MCF 10A (cell line): ENCODE results near the gene DDR1. TPM values are rescaled to one million over a fixed set of nuclear protein-coding genes. Genes with fewer than 3 reads are reported as not detected.

Experiments
- BruUV-seq: library from RNA; stranded (reverse); fragments of 400-500 nt; replicated peaks from 2 replicates; lab custom pipeline; 2021; lab: Mats Ljungman, UMichigan
- CTCF ChIA-PET: fragments of 300-600 bp; sonication (Branson Sonifier 250); formaldehyde crosslinking; extraction: SDS; loops from one replicate; lab custom pipeline; 2021; ENCODE audit warnings: antibody characterized with exemption, inconsistent platforms; lab: Yijun Ruan, JAX
- POLR2A ChIA-PET: fragments of 300-600, 350-650 bp; sonication (Branson Sonifier 250); formaldehyde crosslinking; extraction: SDS; loops from one replicate; lab custom pipeline; 2020; ENCODE audit warnings: antibody characterized with exemption, inconsistent platforms; lab: Yijun Ruan, JAX
- DNase-seq: peaks from one replicate; pipeline ENCODE4 v3.0.0-alpha.2; 2018; ENCODE audit not compliant: unreplicated experiment
- H3K27ac Mint-ChIP-seq: one replicate; pipeline ENCODE4 v1.8.0; 2022; ENCODE audit warnings: mild to moderate bottlenecking, low read depth, mixed read lengths; ENCODE audit not compliant: unreplicated experiment
- H3K27me3 Mint-ChIP-seq: one replicate; pipeline ENCODE4 v1.8.0; 2022; ENCODE audit warnings: mixed read lengths; ENCODE audit not compliant: insufficient read depth, unreplicated experiment
- H3K36me3 Mint-ChIP-seq: one replicate; pipeline ENCODE4 v1.8.0; 2022; ENCODE audit warnings: mild to moderate bottlenecking, moderate library complexity, mixed read lengths; ENCODE audit not compliant: insufficient read depth, unreplicated experiment
- H3K4me1 Mint-ChIP-seq: one replicate; pipeline ENCODE4 v1.8.0; 2022; ENCODE audit warnings: mixed read lengths; ENCODE audit not compliant: insufficient read depth, unreplicated experiment
- H3K4me3 Mint-ChIP-seq: one replicate; pipeline ENCODE4 v1.8.0; 2022; ENCODE audit warnings: mild to moderate bottlenecking, moderate library complexity, mixed read lengths; ENCODE audit not compliant: unreplicated experiment
- H3K9me3 Mint-ChIP-seq: one replicate; pipeline ENCODE4 v1.8.0; 2022; ENCODE audit warnings: mixed read lengths; ENCODE audit not compliant: unreplicated experiment
- CTCF ChIP-seq: fragments of 200-600 bp; IDR thresholded peaks from one replicate; pipeline ENCODE4 v1.8.0; 2022; ENCODE audit warnings: antibody characterized with exemption, mild to moderate bottlenecking; ENCODE audit not compliant: unreplicated experiment
- intact Hi-C: fragments of 100-400 bp; cut with micrococcal nuclease; formaldehyde crosslinking; loops from 2 replicates; pipeline ENCODE4 v1.14.1; 2022
- total RNA-seq: library from RNA; stranded (reverse); gene quantifications from 2 replicates; pipeline ENCODE4 v1.2.3, GENCODE V29; 2022

The DDR1 gene
- total RNA-seq, 1 experiment from 2014 or later, result 66.0 TPM

DNA sequence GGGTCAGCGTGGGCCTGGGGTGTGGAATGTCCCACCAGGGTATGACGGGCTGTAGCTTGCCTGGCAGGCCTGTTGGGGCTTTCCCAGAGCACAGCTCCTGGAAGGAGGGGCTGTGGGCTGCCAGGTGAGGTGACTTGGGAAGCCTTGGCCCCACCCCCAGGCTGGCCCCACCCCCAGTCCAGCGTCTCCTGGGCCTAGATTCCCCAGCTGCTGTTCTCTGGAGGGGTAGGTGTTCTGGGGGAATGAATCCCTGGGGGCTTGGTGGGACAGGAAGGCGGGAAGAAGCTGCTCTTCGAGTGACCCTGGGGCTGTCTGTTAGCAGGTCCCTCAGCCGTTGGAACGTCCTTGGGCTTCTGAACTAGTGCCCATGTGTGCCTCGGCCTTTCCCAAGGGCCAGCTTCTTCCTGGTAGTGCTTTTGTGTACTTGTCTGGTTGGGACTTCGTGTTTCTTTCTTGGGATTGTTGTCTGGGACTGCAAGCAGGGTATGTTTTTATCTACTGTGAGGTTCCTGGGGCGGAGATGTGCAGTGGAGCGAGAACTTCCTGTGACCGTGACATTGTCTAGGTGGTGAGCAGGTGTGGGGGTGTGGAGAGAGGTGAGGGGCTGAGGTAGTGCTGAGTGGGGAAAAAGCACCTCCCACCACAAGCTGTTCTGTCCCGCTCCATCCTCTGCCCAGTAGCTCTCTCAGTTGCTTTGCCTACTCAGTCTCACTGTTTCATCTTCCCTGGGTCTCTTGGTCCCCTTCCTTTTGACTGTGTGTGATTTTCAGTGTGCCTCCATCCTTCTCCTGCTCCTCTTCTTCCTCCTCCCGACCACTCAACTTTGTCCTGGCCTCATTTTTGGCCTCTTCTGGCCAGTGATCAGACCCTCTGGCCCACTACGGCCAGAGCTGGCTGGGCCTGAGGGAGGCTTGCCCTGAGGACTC, 1.3 kb upstream of the DDR1 start:
- peak overlapping the region; percentile 83 for H3K4me3 Mint-ChIP-seq
- intact Hi-C loops, result no loop called here
- peaks cover 7% of the 10 kb centered on the region for H3K36me3 Mint-ChIP-seq
- ChIA-PET CTCF (interaction anchor here (0.5 to 6.3 kb wide), 17 partner anchors 25 to 232 kb away, joined by 3 to 54 read pairs (median 6); partner anchors contain the start of genes GTF2H4, IER3 and VARS2), POLR2A (interaction anchor here (0.5 to 7.2 kb wide), 43 partner anchors 13 to 770 kb away, joined by 3 to 100 read pairs (median 5); partner anchors contain the start of genes DHX16, GTF2H4, IER3 and MDC1)
- H3K9me3 Mint-ChIP-seq, result no peaks in the 10 kb centered on the region
- no TSS peak for BruUV-seq
- no peak for TF ChIP-seq CTCF
- H3K27me3 Mint-ChIP-seq, result no peaks in the 10 kb centered on the region
- peak overlapping the region; percentile 86 for H3K27ac Mint-ChIP-seq
- DNase-seq, result peak; percentile 80
- H3K4me1 Mint-ChIP-seq, result peaks cover 42% of the 10 kb centered on the region

- ChIA-PET POLR2A (interaction anchor here (0.6 to 7.2 kb wide), 39 partner anchors 8 to 270 kb away, joined by 3 to 100 read pairs (median 6); partner anchors contain the start of genes FLOT1, GTF2H4, IER3 and MDC1), CTCF (interaction anchor here (0.6 to 6.3 kb wide), 12 partner anchors 8 to 202 kb away, joined by 3 to 54 read pairs (median 8); partner anchors contain the start of gene VARS2)
- no TSS peak for BruUV-seq
- intact Hi-C loops, result loop anchor here (2.0 kb wide), 2 partner anchors 24 to 142 kb away; partner anchors contain the start of genes FLOT1 and GTF2H4
- Mint-ChIP-seq H3K4me3 (peak overlapping the region; percentile 83), H3K9me3 (no peaks in the 10 kb centered on the region), H3K27me3 (no peaks in the 10 kb centered on the region), H3K36me3 (peaks cover 25% of the 10 kb centered on the region), H3K4me1 (peaks cover 53% of the 10 kb centered on the region), H3K27ac (peak overlapping the region; percentile 95)
- no peak for TF ChIP-seq CTCF
- DNase-seq, result peak; percentile 66
Measured at GRCh38 chr6:30884521-30885480, 482 bp downstream of the DDR1 start.

- peak overlapping the region; percentile 83 for H3K4me3 Mint-ChIP-seq
- peak; percentile 65 for DNase-seq
- intact Hi-C loops, result loop anchor here (2.0 kb wide), 2 partner anchors 23 to 143 kb away; partner anchors contain the start of genes FLOT1 and GTF2H4
- no peaks in the 10 kb centered on the region for H3K27me3 Mint-ChIP-seq
- CTCF ChIA-PET, result interaction anchor here (0.6 to 6.3 kb wide), 11 partner anchors 8 to 201 kb away, joined by 3 to 54 read pairs (median 6); partner anchors contain the start of gene VARS2
- peaks cover 32% of the 10 kb centered on the region for H3K36me3 Mint-ChIP-seq
- H3K4me1 Mint-ChIP-seq, result peaks cover 60% of the 10 kb centered on the region
- POLR2A ChIA-PET, result interaction anchor here (0.6 to 7.2 kb wide), 25 partner anchors 9 to 271 kb away, joined by 3 to 100 read pairs (median 12); partner anchors contain the start of genes GTF2H4, IER3, MDC1 and MRPS18B
- no TSS peak for BruUV-seq
- H3K27ac Mint-ChIP-seq, result peak overlapping the region; percentile 95
- TF ChIP-seq CTCF, result no peak
- H3K9me3 Mint-ChIP-seq, result no peaks in the 10 kb centered on the region
Measured at GRCh38 chr6:30885481-30885998, 1.2 kb downstream of the DDR1 start.
